ENCODE data around the gene MAN2A2.
"Not testable (repeated sequence)": the region's sequence is repeated elsewhere in the genome, so short reads cannot be mapped to it uniquely, and the experiment has no call there.

The MAN2A2 gene

GRCh38 chr15:90890839-90891238, 12.3 kb upstream of the MAN2A2 start:
- H3K4me3 ChIP-seq (ENCODE audit: low read length) = no peak overlapping the region
- no peaks in the 10 kb centered on the region for H3K9me3 ChIP-seq (ENCODE audit: control insufficient read depth, low read length)
- no peaks in the 10 kb centered on the region for H3K27me3 ChIP-seq (ENCODE audit: control insufficient read depth, insufficient read depth, low read length)
- H3K36me3 ChIP-seq (ENCODE audit: control insufficient read depth, insufficient read depth, low read length) = no peaks in the 10 kb centered on the region
- no peak overlapping the region for H3K9ac ChIP-seq (ENCODE audit: low read length)
- H3K4me1 ChIP-seq (ENCODE audit: control insufficient read depth, insufficient read depth, low read length) = peaks cover 5% of the 10 kb centered on the region

- Histone ChIP-seq H3K4me3 (ENCODE audit: low read length) (no peak overlapping the region), H3K9ac (ENCODE audit: low read length) (no peak overlapping the region), H3K4me1 (ENCODE audit: control insufficient read depth, insufficient read depth, low read length) (no peaks in the 10 kb centered on the region), H3K27me3 (ENCODE audit: control insufficient read depth, insufficient read depth, low read length) (no peaks in the 10 kb centered on the region), H3K36me3 (ENCODE audit: control insufficient read depth, insufficient read depth, low read length) (no peaks in the 10 kb centered on the region), H3K9me3 (ENCODE audit: control insufficient read depth, low read length) (no peaks in the 10 kb centered on the region)
Observed at GRCh38 chr15:90891346-90891949, 11.7 kb upstream of the MAN2A2 start.

- Histone ChIP-seq H3K4me3 (ENCODE audit: low read length) (no peak overlapping the region), H3K9me3 (ENCODE audit: control insufficient read depth, low read length) (no peaks in the 10 kb centered on the region), H3K9ac (ENCODE audit: low read length) (no peak overlapping the region), H3K36me3 (ENCODE audit: control insufficient read depth, insufficient read depth, low read length) (no peaks in the 10 kb centered on the region), H3K4me1 (ENCODE audit: control insufficient read depth, insufficient read depth, low read length) (no peaks in the 10 kb centered on the region), H3K27me3 (ENCODE audit: control insufficient read depth, insufficient read depth, low read length) (no peaks in the 10 kb centered on the region)
Observed at GRCh38 chr15:90892023-90892422, 11.1 kb upstream of the MAN2A2 start.

GRCh38 chr15:90892498-90893174, 10.5 kb upstream of the MAN2A2 start:
- H3K36me3 ChIP-seq (ENCODE audit: control insufficient read depth, insufficient read depth, low read length) = no peaks in the 10 kb centered on the region
- H3K4me3 ChIP-seq (ENCODE audit: low read length) = no peak overlapping the region
- no peaks in the 10 kb centered on the region for H3K27me3 ChIP-seq (ENCODE audit: control insufficient read depth, insufficient read depth, low read length)
- no peaks in the 10 kb centered on the region for H3K4me1 ChIP-seq (ENCODE audit: control insufficient read depth, insufficient read depth, low read length)
- no peaks in the 10 kb centered on the region for H3K9me3 ChIP-seq (ENCODE audit: control insufficient read depth, low read length)
- H3K9ac ChIP-seq (ENCODE audit: low read length) = no peak overlapping the region

GRCh38 chr15:90893175-90894090, 9.7 kb upstream of the MAN2A2 start:
- no peaks in the 10 kb centered on the region for H3K4me1 ChIP-seq (ENCODE audit: control insufficient read depth, insufficient read depth, low read length)
- no peaks in the 10 kb centered on the region for H3K9me3 ChIP-seq (ENCODE audit: control insufficient read depth, low read length)
- H3K27me3 ChIP-seq (ENCODE audit: control insufficient read depth, insufficient read depth, low read length) = no peaks in the 10 kb centered on the region
- no peaks in the 10 kb centered on the region for H3K36me3 ChIP-seq (ENCODE audit: control insufficient read depth, insufficient read depth, low read length)
- H3K9ac ChIP-seq (ENCODE audit: low read length) = no peak overlapping the region
- H3K4me3 ChIP-seq (ENCODE audit: low read length) = no peak overlapping the region

GRCh38 chr15:90895571-90896117, 7.5 kb upstream of the MAN2A2 start:
- Histone ChIP-seq H3K27me3 (ENCODE audit: control insufficient read depth, insufficient read depth, low read length) (no peaks in the 10 kb centered on the region), H3K4me3 (ENCODE audit: low read length) (no peak overlapping the region), H3K9ac (ENCODE audit: low read length) (no peak overlapping the region), H3K9me3 (ENCODE audit: control insufficient read depth, low read length) (no peaks in the 10 kb centered on the region), H3K36me3 (ENCODE audit: control insufficient read depth, insufficient read depth, low read length) (no peaks in the 10 kb centered on the region), H3K4me1 (ENCODE audit: control insufficient read depth, insufficient read depth, low read length) (no peaks in the 10 kb centered on the region)

- not testable (repeated sequence) for H3K4me3 ChIP-seq (ENCODE audit: low read length); H3K9ac ChIP-seq (ENCODE audit: low read length); H3K4me1 ChIP-seq (ENCODE audit: control insufficient read depth, insufficient read depth, low read length); H3K9me3 ChIP-seq (ENCODE audit: control insufficient read depth, low read length); H3K27me3 ChIP-seq (ENCODE audit: control insufficient read depth, insufficient read depth, low read length); H3K36me3 ChIP-seq (ENCODE audit: control insufficient read depth, insufficient read depth, low read length)
Observed at GRCh38 chr15:90897131-90897655, 5.9 kb upstream of the MAN2A2 start.

- Histone ChIP-seq H3K9ac (ENCODE audit: low read length) (peak overlapping the region; percentile 84), H3K9me3 (ENCODE audit: control insufficient read depth, low read length) (no peaks in the 10 kb centered on the region), H3K36me3 (ENCODE audit: control insufficient read depth, insufficient read depth, low read length) (peaks cover 15% of the 10 kb centered on the region), H3K4me3 (ENCODE audit: low read length) (peak overlapping the region; percentile 85), H3K27me3 (ENCODE audit: control insufficient read depth, insufficient read depth, low read length) (no peaks in the 10 kb centered on the region), H3K4me1 (ENCODE audit: control insufficient read depth, insufficient read depth, low read length) (peaks cover 18% of the 10 kb centered on the region)
Observed at GRCh38 chr15:90901175-90902039, 1.7 kb upstream of the MAN2A2 start.

GRCh38 chr15:90902040-90902839, 862 bp upstream of the MAN2A2 start:
- H3K4me1 ChIP-seq (ENCODE audit: control insufficient read depth, insufficient read depth, low read length) = peaks cover 18% of the 10 kb centered on the region
- no peaks in the 10 kb centered on the region for H3K27me3 ChIP-seq (ENCODE audit: control insufficient read depth, insufficient read depth, low read length)
- H3K9me3 ChIP-seq (ENCODE audit: control insufficient read depth, low read length) = no peaks in the 10 kb centered on the region
- peak overlapping the region; percentile 85 for H3K4me3 ChIP-seq (ENCODE audit: low read length)
- H3K9ac ChIP-seq (ENCODE audit: low read length) = peak overlapping the region; percentile 84
- H3K36me3 ChIP-seq (ENCODE audit: control insufficient read depth, insufficient read depth, low read length) = peaks cover 22% of the 10 kb centered on the region

- H3K4me3 ChIP-seq (ENCODE audit: low read length) = peak overlapping the region; percentile 37
- no peaks in the 10 kb centered on the region for H3K9me3 ChIP-seq (ENCODE audit: control insufficient read depth, low read length)
- H3K4me1 ChIP-seq (ENCODE audit: control insufficient read depth, insufficient read depth, low read length) = peaks cover 18% of the 10 kb centered on the region
Observed at GRCh38 chr15:90903733-90904536, 833 bp downstream of the MAN2A2 start.

More at GRCh38 chr15:90903733-90904536, 833 bp downstream of the MAN2A2 start:
- Histone ChIP-seq H3K36me3 (ENCODE audit: control insufficient read depth, insufficient read depth, low read length) (peaks cover 22% of the 10 kb centered on the region), H3K27me3 (ENCODE audit: control insufficient read depth, insufficient read depth, low read length) (no peaks in the 10 kb centered on the region), H3K9ac (ENCODE audit: low read length) (peak overlapping the region; percentile 79)

All from mucosa of stomach (tissue), 1 donor.